GDM1 (cell line): ENCODE measurements around the gene OSR1.
"Not testable (repeated sequence)": the region's sequence is repeated elsewhere in the genome, so short reads cannot be mapped to it uniquely, and the experiment has no call there.

ENCODE experiments used
- DNase-seq: peaks from one replicate; lab custom pipeline; 2025; lab: John Stamatoyannopoulos, UW

Gene OSR1

GRCh38 chr2:19358242-19359020 lies at the start of gene OSR1:
Gene OSR1 (minus strand): TSS chr2:19358623. CDS start chr2:19353805, 4,818 bp downstream.
- DNase-seq = no peak

- no peak for DNase-seq
Measured at GRCh38 chr2:19403785-19404184, 45.4 kb upstream of the OSR1 start.

DNA sequence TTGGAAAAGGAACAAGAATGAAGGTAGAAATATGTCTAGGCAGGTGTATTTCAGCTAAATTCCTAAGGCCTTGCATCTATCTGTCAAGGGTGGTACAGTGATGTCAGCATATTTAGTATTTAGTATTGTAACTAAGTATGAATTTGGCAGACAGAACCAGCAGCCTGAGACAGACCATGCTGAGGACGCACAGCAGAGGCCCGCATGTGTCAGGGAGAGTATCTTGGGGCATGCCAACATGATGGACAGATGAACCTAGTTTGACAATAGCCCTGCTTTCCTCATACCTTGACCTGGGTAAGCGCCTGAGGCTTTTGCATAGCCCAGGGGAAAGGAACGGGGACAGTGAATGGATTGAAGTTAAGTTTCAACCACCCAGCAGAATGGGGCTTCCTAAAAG lies 33.8 kb upstream of the OSR1 start:
- DNase-seq = no peak

DNA sequence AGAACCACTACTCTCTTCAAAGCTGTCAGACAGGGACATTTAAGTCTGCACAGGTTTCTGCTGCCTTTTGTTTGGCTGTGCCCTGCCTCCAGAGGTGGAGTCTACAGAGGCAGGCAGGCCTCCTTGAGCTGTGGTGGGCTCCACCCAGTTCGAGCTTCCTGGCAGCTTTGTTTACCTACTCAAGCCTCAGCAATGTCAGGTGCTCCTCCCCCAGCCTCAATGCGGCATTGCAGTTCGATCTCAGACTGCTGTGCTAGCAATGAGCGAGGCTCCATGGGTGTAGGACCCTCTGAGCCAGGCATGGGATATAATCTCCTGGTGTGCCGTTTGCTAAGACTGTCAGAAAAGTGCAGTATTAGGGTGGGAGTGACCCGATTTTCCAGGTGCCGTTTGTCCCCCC lies 31.0 kb upstream of the OSR1 start:
- DNase-seq = not testable (repeated sequence)

- no peak for DNase-seq
Measured at GRCh38 chr2:19380532-19380931, 22.1 kb upstream of the OSR1 start.

- no peak for DNase-seq
Measured at GRCh38 chr2:19378939-19379338, 20.5 kb upstream of the OSR1 start.

DNA sequence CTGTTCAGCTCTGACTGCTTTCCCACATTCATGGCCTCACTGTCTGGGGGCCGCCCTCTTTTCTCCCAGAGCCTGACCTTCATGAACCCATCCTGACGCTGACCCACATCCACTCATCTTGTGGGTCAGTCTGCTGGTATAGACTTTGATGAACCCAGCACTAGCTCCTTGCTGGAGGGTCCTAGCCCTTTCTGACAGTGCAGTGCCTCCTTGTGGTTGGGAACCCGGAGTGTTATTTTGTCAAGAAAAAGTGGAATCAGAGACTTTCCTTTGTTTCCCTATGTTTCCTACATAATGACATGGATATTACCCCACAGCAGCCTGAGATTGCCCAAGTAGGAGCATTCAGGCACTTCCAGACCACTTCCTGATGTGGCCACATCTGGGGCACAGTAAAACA lies 19.3 kb upstream of the OSR1 start:
- no peak for DNase-seq

GRCh38 chr2:19373352-19373751 lies 14.9 kb upstream of the OSR1 start:
- DNase-seq = no peak

DNA sequence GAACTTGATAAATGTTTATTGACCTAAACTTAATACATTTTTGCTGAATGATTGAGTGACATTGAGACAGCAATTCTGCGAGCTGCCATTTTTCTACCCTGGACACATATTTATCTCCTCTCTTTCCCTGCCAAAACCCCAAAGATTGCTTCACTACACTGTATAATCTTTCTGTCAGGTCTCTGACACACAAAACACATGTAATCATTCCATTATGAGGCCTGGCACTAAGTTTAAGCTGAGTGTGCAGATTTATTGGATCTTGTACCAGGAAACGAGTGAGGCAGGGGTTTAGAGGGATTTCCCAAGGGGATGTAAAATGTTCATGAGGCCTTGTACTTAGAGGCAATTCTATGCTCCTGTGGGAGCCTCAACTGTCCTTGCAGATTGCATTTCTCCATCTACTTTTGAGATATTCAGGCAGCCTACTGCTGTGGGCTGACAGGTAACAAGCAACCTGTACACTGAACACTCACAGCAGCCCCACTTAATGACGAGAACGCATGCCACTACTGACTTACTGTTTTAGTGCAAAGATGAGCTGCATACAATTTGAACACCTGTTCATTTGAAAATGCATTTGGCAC lies 13.7 kb upstream of the OSR1 start:
- no peak for DNase-seq

- no peak for DNase-seq
Measured at GRCh38 chr2:19369341-19369955, 11.0 kb upstream of the OSR1 start.

GRCh38 chr2:19368760-19369159 lies 10.3 kb upstream of the OSR1 start:
- DNase-seq = no peak

GRCh38 chr2:19367326-19367725 lies 8.9 kb upstream of the OSR1 start:
- no peak for DNase-seq

- DNase-seq = no peak
Measured at GRCh38 chr2:19365126-19365525, 6.7 kb upstream of the OSR1 start.

GRCh38 chr2:19364014-19364413 lies 5.6 kb upstream of the OSR1 start:
- DNase-seq = no peak

DNA sequence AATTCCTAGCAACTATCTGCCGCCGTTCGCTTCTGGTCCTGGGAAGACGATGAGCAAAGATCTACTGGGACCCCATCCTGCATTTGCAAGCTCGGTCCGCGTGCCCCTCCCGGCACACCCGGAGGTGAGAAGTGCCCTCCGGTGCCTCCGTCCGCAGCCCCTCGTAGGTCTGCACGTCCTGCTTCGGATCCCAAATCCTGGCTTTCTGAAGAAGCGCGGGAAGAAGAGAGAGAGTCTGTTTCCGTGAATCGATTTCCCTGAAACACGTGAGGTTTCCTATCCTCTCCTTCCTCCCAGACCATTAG lies 5.0 kb upstream of the OSR1 start:
- no peak for DNase-seq

DNA sequence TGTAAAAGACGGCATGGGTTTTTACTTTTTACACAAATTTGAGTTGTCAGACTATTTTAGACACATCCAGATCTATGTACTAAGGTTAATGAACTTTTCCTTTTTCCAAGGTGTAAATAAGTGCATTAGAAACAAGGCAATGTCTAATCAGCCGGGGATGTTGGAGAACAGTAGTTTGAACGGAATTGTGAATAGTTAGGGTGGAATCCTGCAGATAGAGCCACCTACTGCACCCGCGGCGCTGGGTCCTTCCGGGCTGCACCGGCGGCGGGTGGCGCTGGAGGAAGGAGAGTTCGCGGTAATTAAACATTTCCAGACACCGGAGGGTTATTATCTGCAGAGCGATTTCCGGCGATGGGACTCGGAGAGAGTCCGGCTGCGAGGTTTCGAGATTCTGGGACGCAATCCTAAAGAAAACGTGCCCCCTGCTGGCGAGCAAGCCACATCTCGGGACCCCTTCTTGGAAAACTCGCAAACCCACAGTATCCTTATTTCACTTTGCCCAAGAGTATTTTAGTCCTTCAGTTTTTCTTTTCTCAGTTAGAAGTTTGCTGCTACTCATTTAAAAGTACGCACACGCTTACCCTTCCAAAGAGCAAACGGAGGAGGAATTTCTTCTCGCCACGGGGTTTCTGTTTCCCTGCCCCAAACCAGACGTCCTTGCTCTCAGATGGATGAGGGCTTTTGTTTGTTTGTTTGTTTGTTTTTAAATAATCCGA lies 4.5 kb upstream of the OSR1 start:
- DNase-seq = peak; percentile 13

- no peak for DNase-seq
Measured at GRCh38 chr2:19362094-19362754, 3.8 kb upstream of the OSR1 start.

DNA sequence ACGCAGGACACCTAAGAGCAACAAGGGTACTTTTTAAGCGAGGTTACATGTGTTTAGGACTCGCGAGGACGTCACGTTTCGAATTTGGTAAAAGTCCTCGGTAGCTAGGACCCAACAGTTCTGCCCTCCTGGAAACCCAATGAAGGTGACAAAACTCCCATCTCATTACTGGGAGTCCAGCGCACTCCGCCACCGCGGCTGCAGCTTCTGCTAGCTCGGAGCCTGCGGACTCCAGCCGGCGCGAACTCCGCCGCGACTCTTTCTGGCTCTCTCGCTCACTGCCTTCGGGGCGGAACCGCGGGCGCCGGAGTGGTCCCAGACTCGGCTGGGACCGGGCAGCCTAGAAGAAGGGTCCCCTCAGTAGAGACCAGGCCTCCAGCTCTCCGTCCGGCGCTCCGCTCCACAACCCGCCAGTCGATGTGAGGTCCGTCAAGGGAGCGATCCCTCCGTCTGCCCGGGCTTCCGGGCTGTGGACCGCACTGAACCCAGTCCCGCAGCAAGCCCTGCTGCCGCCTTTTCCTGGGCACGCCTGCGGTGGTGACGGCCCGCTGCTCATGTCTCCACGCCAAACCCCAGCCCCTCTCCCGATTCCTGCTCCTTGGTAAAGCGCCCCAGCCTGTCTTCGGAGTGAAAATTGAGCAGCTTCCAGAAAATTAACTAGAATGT lies 3.0 kb upstream of the OSR1 start:
- DNase-seq = no peak

DNA sequence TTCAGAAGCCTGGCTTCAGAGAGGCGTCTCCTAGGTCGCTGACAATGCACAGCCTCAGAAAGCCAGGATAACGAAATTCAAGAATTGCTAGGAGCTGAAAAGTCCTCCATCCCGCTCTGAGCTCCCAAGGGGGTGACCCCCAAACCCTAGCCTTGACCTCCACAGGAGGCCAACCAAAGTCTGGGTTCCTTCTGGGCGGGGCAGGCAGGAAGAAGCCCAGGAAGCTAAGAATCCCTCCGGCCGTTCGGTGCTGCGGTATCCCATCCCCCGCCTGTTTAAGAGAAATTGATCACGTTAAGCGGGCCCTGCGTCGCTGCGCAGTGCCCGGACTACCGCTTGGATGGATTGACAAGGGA lies 2.5 kb upstream of the OSR1 start:
- no peak for DNase-seq

- no peak for DNase-seq
Measured at GRCh38 chr2:19360266-19360965, 2.0 kb upstream of the OSR1 start.

DNA sequence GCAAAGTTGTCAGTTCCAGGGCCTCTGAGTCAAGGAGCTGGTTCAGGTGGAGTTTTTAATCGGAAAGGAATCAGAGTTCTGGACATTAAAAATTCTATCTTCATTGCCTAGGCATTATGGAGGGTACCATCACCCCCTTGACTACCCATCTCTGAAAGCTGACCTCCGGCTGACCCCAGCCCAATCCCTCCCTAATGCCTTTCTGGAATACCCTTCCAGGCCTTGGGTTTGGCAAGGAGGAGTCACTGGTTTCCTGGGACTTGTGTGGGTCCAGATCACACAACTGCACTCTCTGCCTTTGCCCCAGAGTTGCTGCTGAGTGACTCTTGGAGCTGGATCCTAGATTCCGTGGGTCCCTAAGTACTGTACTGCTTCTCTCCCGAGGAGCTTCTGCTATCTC lies 1.0 kb upstream of the OSR1 start:
- no peak for DNase-seq

DNA sequence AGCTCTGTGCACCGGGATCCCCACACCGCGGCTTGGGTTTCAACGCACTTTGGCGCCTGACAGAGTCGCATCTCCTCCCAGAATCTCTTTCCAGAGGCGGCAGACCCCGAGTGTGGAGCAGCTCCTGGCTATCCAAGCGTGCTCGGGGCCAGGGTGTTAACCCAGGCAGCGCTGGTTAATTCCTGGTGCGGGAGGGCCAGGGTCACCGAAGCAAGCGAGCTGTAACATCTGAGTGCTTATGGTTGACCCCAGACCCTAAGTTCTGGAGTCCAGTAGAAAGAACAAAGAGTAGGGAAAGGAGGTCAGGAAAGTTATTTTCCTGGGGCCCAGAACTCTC lies 566 bp upstream of the OSR1 start:
- no peak for DNase-seq
